ENCODE results near the gene PTPRK. TPM values are rescaled to one million over a fixed set of nuclear protein-coding genes. Genes with fewer than 3 reads are reported as not detected.

PTPRK gene
- total RNA-seq, 2 experiments from 2014 or later: 2.6 to 7.8 TPM

DNA sequence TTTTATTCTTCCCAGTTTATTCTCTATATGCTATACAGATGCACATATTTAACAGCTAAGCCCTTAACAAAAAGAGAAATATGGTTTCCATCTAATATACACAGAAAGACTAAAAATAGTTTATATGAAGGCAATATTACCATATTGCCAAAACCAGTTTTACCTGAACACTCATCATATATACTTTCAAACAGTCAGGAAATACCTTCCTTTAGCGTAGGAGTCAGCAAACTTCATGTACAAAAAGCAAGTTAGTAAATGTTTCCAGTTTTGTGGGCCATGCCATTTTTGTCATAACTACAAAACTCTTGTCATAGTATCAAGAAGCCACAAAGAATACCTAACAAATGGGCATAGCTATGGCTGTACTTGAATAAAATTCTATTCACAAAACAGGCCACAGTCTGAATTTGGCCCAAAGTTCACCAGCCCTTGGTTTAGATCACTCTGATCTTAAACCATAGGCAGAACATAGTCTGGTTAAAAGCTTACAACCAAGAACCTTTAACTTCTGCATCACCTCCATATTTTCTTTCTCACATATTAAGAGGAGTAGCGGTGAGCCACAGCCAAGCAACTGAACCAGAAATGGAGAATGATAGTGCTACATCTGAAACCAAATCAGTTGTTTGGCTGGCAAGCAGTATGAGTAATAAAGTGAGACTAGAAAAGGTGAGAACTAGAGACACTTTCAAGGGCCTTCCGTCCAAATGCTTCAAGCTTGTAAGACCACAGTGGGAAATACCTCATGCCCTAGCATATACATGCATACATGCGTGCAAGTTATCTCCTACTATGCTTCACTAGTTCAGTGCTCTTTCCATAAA is 116.6 kb downstream of the PTPRK start:
- Mint-ChIP-seq H3K9me3 (ENCODE audit: low read depth) (no peaks in the 10 kb centered on the region), H3K27me3 (peaks cover 9% of the 10 kb centered on the region), H3K4me1 (peaks cover 3% of the 10 kb centered on the region), H3K4me3 (no peak overlapping the region), H3K27ac (no peak overlapping the region), H3K36me3 (no peaks in the 10 kb centered on the region)
- DNase-seq: no peak
- peak; percentile 23 for ATAC-seq
- CTCF ChIA-PET: no interaction called here

DNA sequence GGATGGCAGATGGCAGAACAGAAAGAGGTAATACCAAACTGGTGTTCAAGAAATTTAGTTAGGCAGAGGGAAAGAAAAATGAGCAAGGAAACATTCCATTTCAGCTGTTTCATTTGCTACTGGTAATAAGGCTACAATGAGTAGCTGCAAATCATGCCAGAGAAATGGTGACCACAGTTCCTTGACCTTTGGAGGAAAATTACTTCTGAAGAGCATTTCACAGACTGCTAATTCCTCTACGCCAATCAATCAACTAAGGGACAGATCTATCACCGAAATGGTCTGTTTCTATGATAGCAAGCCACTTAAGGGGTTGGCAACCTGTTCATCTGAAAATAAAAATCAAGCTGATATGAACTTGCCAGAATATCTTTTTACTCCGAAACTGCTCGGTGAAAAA is 119.5 kb downstream of the PTPRK start:
- DNase-seq (no peak), ATAC-seq (no peak)
- Mint-ChIP-seq H3K27ac (no peak overlapping the region), H3K4me1 (peaks cover 3% of the 10 kb centered on the region), H3K36me3 (no peaks in the 10 kb centered on the region), H3K4me3 (no peak overlapping the region), H3K27me3 (peaks cover 9% of the 10 kb centered on the region), H3K9me3 (ENCODE audit: low read depth) (no peaks in the 10 kb centered on the region)
- CTCF ChIA-PET: no interaction called here

DNA sequence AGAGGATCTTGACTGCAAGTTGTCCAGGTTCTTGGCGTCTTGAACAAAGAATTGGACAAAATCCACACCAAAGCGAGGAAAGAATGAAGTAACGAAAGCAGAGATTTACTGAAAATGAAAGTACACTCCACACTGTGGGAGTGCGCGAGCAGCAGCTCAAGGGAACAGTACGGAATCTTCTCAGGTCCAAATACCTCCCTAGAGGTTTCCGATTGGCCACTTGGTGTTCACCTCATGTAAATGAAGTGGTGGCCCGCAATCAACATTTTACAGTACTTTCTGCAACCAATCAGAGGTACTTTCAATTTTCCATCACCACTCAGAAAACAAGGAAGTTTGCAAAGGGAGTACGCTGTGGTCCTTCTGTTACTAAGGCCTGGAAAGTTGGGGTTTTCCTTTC is 122.4 kb downstream of the PTPRK start:
- no peak overlapping the region for H3K27ac Mint-ChIP-seq

DNA sequence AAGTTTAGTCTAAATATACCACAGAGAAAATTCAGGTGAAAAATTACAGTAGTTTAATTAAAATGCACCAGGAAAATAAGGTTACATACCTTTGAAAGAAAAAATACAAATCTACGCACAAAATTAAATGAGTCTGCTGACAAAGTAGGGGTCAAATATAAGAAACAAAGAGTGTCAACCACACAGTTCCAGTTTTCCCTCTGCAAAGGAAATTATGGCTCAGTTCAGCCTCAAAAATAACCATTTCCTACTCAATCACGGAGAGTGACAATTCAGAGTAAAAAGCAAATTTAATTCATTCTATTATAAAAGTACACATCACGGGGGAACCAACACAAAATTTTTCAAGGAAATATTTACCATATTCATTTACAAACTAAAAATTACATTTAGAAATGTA is 124.8 kb downstream of the PTPRK start:
- no peak for ATAC-seq
- no peak overlapping the region for H3K4me3 Mint-ChIP-seq
- CTCF ChIA-PET: no interaction called here
- H3K27ac Mint-ChIP-seq: no peak overlapping the region
- no peaks in the 10 kb centered on the region for H3K9me3 Mint-ChIP-seq (ENCODE audit: low read depth)
- H3K4me1 Mint-ChIP-seq: no peaks in the 10 kb centered on the region
- no peaks in the 10 kb centered on the region for H3K36me3 Mint-ChIP-seq
- H3K27me3 Mint-ChIP-seq: no peaks in the 10 kb centered on the region
- DNase-seq: no peak

More for the DNA sequence above, 122.4 kb downstream of the PTPRK start:
- Mint-ChIP-seq H3K9me3 (ENCODE audit: low read depth) (no peaks in the 10 kb centered on the region), H3K36me3 (no peaks in the 10 kb centered on the region), H3K4me3 (no peak overlapping the region), H3K4me1 (no peaks in the 10 kb centered on the region), H3K27me3 (peaks cover 5% of the 10 kb centered on the region)
- ATAC-seq (no peak), DNase-seq (no peak)
- CTCF ChIA-PET: no interaction called here

DNA sequence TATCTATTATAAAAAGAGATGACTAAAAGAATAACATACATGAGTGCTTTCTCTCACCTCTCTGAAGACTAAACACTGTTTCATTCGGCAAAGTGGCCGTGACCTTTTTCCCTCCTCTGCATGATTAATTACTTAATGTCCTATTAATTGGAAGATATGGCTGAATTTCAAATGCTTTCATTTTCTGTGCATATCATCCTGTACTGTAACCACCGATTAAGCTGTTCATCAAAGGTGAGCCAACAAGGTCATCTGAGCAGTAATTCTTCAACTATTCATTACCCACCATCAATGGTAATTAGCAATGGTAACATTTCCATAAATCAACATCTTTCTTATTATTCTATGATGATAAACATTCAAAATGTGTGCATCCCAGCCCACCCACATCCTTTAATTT is 125.2 kb downstream of the PTPRK start:
- DNase-seq: no peak
- ATAC-seq: no peak
- no peaks in the 10 kb centered on the region for H3K9me3 Mint-ChIP-seq (ENCODE audit: low read depth)
- H3K4me1 Mint-ChIP-seq: no peaks in the 10 kb centered on the region
- no peaks in the 10 kb centered on the region for H3K36me3 Mint-ChIP-seq
- H3K27me3 Mint-ChIP-seq: no peaks in the 10 kb centered on the region
- CTCF ChIA-PET: no interaction called here
- H3K27ac Mint-ChIP-seq: no peak overlapping the region
- no peak overlapping the region for H3K4me3 Mint-ChIP-seq

DNA sequence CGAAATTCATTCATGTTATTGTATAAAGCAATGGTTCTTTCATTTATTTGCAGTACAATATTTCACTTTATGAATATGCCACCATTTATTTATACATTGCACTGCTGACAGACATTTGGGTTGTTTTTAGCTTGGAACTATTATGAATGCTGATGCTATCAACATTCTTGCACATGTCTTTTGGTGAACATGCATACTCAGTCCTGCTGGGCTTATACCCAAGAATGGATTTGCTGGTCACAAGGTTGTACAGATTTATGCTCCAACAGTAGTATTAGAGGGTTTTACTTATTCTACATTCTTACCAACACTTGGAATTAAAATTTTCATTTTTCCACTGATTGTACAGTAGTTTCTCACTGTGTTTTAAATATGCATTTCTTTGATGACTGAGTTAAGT is 126.2 kb downstream of the PTPRK start:
- Mint-ChIP-seq H3K36me3 (no peaks in the 10 kb centered on the region), H3K9me3 (ENCODE audit: low read depth) (no peaks in the 10 kb centered on the region), H3K27ac (no peak overlapping the region), H3K4me3 (no peak overlapping the region), H3K27me3 (no peaks in the 10 kb centered on the region), H3K4me1 (no peaks in the 10 kb centered on the region)
- no peak for ATAC-seq
- CTCF ChIA-PET: no interaction called here
- DNase-seq: no peak

DNA sequence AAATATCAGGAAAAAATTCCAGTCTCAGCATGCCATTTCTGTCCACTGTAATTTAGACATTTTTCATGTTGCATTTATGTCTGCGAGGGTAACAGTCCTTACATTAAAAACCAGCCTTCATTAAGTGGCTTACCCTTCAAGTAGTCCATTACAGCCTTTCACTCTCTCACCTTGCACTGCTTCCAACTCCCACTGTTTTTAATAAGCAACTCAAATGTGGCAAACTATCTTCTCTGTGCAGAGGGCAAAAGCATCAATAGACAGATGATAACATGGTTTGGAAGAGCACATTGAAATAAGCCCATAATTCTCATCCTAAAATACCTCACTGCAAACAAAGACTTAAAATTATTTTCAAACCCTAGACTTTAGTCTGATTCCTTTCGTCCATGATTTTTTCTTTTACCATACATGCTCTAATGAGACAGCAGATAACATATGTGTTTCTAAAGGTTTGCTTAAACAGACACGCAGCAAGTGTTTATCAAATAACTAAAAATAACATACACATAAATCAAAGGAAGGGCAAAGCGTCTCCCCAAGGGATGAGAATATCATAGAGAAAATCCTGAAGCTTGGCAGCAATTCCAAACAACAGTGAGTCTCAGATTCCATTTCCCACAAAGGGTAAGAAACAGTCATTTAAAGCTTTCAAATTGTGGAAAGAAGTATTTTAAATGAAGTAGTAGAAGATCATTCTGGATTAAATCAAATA is 130.4 kb downstream of the PTPRK start:
- Mint-ChIP-seq H3K27ac (no peak overlapping the region), H3K27me3 (no peaks in the 10 kb centered on the region), H3K4me1 (no peaks in the 10 kb centered on the region), H3K36me3 (no peaks in the 10 kb centered on the region), H3K4me3 (no peak overlapping the region), H3K9me3 (ENCODE audit: low read depth) (no peaks in the 10 kb centered on the region)
- ATAC-seq: no peak
- DNase-seq: no peak
- CTCF ChIA-PET: interaction anchor here (0.7 kb wide), 1 partner anchor 14 kb away, joined by 3 read pairs; no protein-coding TSS in a partner anchor

DNA sequence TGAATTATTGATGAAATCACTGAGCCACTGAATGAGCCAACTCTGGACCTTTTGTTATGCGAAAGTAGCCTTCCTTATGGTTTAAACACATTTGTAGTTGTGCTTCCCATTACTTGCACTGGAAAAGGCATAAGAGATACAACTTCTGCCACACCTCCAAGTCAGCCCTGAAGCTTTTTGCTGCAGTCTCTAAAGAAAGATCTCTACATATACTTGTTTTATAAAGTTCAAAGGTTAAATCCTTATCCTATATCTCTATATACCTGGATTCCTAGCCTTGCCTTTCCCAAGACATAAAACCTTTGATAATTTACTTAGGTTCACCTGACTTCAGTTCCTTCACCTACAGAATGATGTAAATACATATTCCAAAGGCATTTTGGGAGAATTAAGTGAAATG is 132.0 kb downstream of the PTPRK start:
- H3K9me3 Mint-ChIP-seq (ENCODE audit: low read depth): no peaks in the 10 kb centered on the region
- H3K4me1 Mint-ChIP-seq: no peaks in the 10 kb centered on the region
- no peak for DNase-seq
- no peak overlapping the region for H3K27ac Mint-ChIP-seq
- H3K4me3 Mint-ChIP-seq: no peak overlapping the region
- no peak for ATAC-seq
- CTCF ChIA-PET: interaction anchor here (1.1 kb wide), 1 partner anchor 13 kb away, joined by 3 read pairs; no protein-coding TSS in a partner anchor
- no peaks in the 10 kb centered on the region for H3K27me3 Mint-ChIP-seq
- no peaks in the 10 kb centered on the region for H3K36me3 Mint-ChIP-seq

DNA sequence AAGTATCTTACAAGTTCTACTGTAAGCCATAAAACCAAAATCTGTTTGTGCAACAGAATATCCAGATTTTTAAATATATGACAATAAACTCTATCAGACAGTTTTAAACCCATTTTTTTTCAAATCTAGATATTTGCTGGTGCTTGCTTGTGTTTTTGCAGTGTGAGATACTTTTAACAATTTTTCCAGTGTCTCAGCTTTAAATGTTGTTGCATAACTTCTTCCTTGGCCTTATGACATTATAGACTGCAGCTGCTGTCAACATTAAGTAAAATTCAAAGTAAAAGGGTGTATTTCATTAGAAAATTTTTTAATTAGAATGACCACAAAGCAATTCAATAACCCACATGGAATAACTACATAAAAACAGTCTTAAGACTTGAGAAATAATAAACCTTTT is 139.5 kb downstream of the PTPRK start:
- CTCF ChIA-PET: no interaction called here
- H3K9me3 Mint-ChIP-seq (ENCODE audit: low read depth): peaks cover 5% of the 10 kb centered on the region
- no peak overlapping the region for H3K27ac Mint-ChIP-seq
- DNase-seq: no peak
- H3K27me3 Mint-ChIP-seq: peaks cover 3% of the 10 kb centered on the region
- no peaks in the 10 kb centered on the region for H3K4me1 Mint-ChIP-seq
- no peak overlapping the region for H3K4me3 Mint-ChIP-seq
- H3K36me3 Mint-ChIP-seq: no peaks in the 10 kb centered on the region
- ATAC-seq: no peak

DNA sequence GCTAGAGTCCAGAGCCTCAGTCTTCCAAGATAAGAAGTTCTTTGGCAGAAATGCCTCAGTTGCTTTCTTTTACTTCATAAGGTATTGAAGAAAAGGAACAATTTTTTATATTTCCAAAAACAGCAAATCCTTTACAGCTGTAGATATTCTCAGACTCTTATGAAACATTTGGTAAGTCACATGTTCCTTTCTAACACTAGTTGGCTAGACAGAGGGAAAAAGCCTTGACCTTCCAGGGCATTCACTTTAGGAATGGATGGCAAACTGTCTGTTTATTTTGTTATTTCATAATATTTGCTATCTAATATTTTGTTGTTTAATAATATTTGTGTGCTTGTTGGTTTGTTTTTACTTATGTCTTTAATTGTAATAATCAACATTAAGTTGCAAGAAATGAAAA is 140.8 kb downstream of the PTPRK start:
- Mint-ChIP-seq H3K9me3 (ENCODE audit: low read depth) (peaks cover 5% of the 10 kb centered on the region), H3K4me1 (no peaks in the 10 kb centered on the region), H3K27me3 (peaks cover 3% of the 10 kb centered on the region), H3K36me3 (peaks cover 2% of the 10 kb centered on the region), H3K4me3 (no peak overlapping the region), H3K27ac (no peak overlapping the region)
- no peak for ATAC-seq
- CTCF ChIA-PET: no interaction called here
- DNase-seq: no peak

DNA sequence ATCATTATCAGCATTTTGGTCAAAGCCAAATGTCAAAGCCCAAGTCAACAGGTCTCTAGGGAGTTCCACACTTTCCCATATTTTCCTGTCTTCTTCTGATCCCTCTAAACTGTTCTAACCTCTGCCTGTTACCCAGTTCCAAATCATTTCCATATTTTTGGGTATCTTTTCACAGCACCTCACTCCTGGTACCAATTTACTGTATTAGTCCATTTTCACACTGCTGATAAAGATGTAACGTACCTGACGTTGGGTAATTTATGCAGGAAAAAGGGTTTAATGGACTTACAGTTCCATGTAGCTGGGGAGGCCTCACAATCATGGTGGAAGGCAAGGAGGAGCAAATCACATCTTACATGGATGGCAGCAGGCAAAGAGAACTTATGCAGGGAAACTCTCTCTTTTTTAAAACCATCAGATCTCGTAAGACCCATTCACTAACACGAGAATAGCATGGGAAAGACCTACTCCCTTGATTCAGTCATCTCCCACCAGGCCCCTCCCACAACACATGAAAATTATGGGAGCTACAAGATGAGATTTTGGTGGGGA is 143.4 kb downstream of the PTPRK start:
- peaks cover 5% of the 10 kb centered on the region for H3K9me3 Mint-ChIP-seq (ENCODE audit: low read depth)
- DNase-seq (no peak), ATAC-seq (no peak)
- peaks cover 3% of the 10 kb centered on the region for H3K27me3 Mint-ChIP-seq
- H3K4me3 Mint-ChIP-seq: no peak overlapping the region
- H3K4me1 Mint-ChIP-seq: no peaks in the 10 kb centered on the region
- H3K36me3 Mint-ChIP-seq: peaks cover 2% of the 10 kb centered on the region
- no peak overlapping the region for H3K27ac Mint-ChIP-seq
- CTCF ChIA-PET: no interaction called here

DNA sequence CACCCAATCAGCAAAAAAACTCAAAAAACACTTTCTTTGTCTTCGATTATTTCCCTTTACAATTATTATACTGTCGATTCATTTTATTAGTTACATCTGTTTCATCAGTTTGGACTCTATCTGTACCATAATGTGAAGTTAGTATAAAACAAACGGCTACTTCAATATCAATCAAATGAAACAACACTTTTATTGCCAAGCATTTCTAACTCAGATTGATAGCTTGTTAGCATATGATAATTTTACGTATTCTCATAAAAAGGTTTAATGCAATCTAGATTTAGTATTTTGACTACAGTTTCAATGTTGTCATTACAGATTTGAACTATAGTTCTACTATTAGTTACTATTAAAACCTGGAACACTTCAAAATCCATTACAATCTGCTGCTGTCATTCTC is 149.3 kb downstream of the PTPRK start:
- H3K4me1 Mint-ChIP-seq: no peaks in the 10 kb centered on the region
- H3K9me3 Mint-ChIP-seq (ENCODE audit: low read depth): no peaks in the 10 kb centered on the region
- no peak for ATAC-seq

DNA sequence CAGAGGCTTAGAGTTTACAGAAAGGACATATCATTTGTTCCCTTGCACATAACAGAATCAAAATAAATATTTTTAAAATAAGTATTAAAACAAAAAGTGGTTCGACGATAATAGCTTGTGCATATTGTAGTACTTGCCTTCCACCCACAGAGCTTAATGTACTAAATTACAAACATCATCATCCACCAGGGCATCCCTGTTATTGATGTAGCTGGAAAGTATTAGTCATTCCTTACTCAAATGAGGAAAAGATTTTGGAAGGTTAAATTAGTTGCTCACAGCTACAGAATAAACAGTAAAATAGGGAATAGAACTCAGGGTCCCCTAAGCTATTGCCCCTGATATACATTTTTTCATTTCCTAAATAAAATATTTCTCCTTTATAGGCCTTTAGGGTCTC is 150.3 kb downstream of the PTPRK start:
- no peaks in the 10 kb centered on the region for H3K9me3 Mint-ChIP-seq (ENCODE audit: low read depth)
- no peak overlapping the region for H3K27ac Mint-ChIP-seq
- DNase-seq (no peak), ATAC-seq (no peak)
- H3K36me3 Mint-ChIP-seq: peaks cover under 1% of the 10 kb centered on the region
- H3K27me3 Mint-ChIP-seq: no peaks in the 10 kb centered on the region
- H3K4me1 Mint-ChIP-seq: no peaks in the 10 kb centered on the region
- CTCF ChIA-PET: no interaction called here
- H3K4me3 Mint-ChIP-seq: no peak overlapping the region

More for the DNA sequence above, 149.3 kb downstream of the PTPRK start:
- H3K27ac Mint-ChIP-seq: no peak overlapping the region
- no peak for DNase-seq
- CTCF ChIA-PET: no interaction called here
- H3K36me3 Mint-ChIP-seq: peaks cover 2% of the 10 kb centered on the region
- no peaks in the 10 kb centered on the region for H3K27me3 Mint-ChIP-seq
- H3K4me3 Mint-ChIP-seq: no peak overlapping the region

All from activated CD8-positive, alpha-beta memory T cell treated with anti-CD3 and anti-CD28 coated beads, Interleukin-2, amount 10 ng/mL, durations not matched to agents 7 days and 5 days (primary cell).